ENCODE measurements around the gene ACAP1.

ACAP1 gene

GRCh38 chr17:7311110-7311705 lies 25.1 kb upstream of the ACAP1 start:
- no peak for DNase-seq (ENCODE audit: low read depth, low spot score)

- no peak for DNase-seq (ENCODE audit: low read depth, low spot score)
Measured at GRCh38 chr17:7312432-7313087, 23.8 kb upstream of the ACAP1 start.

- DNase-seq (ENCODE audit: low read depth, low spot score): no peak
Measured at GRCh38 chr17:7313088-7313889, 23.0 kb upstream of the ACAP1 start.

- no peak for DNase-seq (ENCODE audit: low read depth, low spot score)
Measured at GRCh38 chr17:7313890-7314718, 22.2 kb upstream of the ACAP1 start.

- DNase-seq (ENCODE audit: low read depth, low spot score): no peak
Measured at GRCh38 chr17:7314719-7315569, 21.4 kb upstream of the ACAP1 start, which contains the start of gene GPS2. Gene GPS2 (minus strand): TSS chr17:7315360. CDS start chr17:7315052, 308 bp downstream.

GRCh38 chr17:7315570-7316235 lies 20.6 kb upstream of the ACAP1 start:
- no peak for DNase-seq (ENCODE audit: low read depth, low spot score)

- DNase-seq (ENCODE audit: low read depth, low spot score): no peak
Measured at GRCh38 chr17:7317161-7317803, 19.0 kb upstream of the ACAP1 start.

GRCh38 chr17:7318121-7318860 lies 18.0 kb upstream of the ACAP1 start:
- DNase-seq (ENCODE audit: low read depth, low spot score): no peak

- DNase-seq (ENCODE audit: low read depth, low spot score): no peak
Measured at GRCh38 chr17:7321466-7321865, 14.9 kb upstream of the ACAP1 start.

GRCh38 chr17:7322520-7323194 lies 13.7 kb upstream of the ACAP1 start:
- DNase-seq (ENCODE audit: low read depth, low spot score): no peak

- DNase-seq (ENCODE audit: low read depth, low spot score): no peak
Measured at GRCh38 chr17:7323731-7324437, 12.4 kb upstream of the ACAP1 start.

GRCh38 chr17:7324438-7324779 lies 11.9 kb upstream of the ACAP1 start:
- DNase-seq (ENCODE audit: low read depth, low spot score): no peak

- DNase-seq (ENCODE audit: low read depth, low spot score): no peak
Measured at GRCh38 chr17:7325031-7325528, 11.2 kb upstream of the ACAP1 start.

GRCh38 chr17:7326186-7326585 lies 10.1 kb upstream of the ACAP1 start:
- DNase-seq (ENCODE audit: low read depth, low spot score): no peak

GRCh38 chr17:7327056-7327455 lies 9.3 kb upstream of the ACAP1 start:
- DNase-seq (ENCODE audit: low read depth, low spot score): no peak

GRCh38 chr17:7327501-7327900 lies 8.8 kb upstream of the ACAP1 start:
- no peak for DNase-seq (ENCODE audit: low read depth, low spot score)

GRCh38 chr17:7328009-7328408 lies 8.3 kb upstream of the ACAP1 start:
- no peak for DNase-seq (ENCODE audit: low read depth, low spot score)

GRCh38 chr17:7328840-7329373 lies 7.4 kb upstream of the ACAP1 start, which contains the start of gene NEURL4:
Gene NEURL4 (minus strand): TSS chr17:7329335. CDS start chr17:7329312, 23 bp downstream.
- DNase-seq (ENCODE audit: low read depth, low spot score): no peak
